Astrocyte of the cerebellum (primary cell): ENCODE results near the gene CCR6.

Source experiments
- DNase-seq: peaks from one replicate; pipeline ENCODE4 v3.0.0-alpha.2; 2011; ENCODE audit warnings: low read depth
- H3K4me3 ChIP-seq: 2 replicates; pipeline ENCODE4 v1.5.1; 2011; ENCODE audit warnings: mild to moderate bottlenecking, low read depth, low read length, moderate library complexity
- CTCF ChIP-seq: IDR thresholded peaks from 2 replicates; pipeline ENCODE4 v1.5.1; 2012; ENCODE audit warnings: low read length, low read depth, moderate library complexity, mild to moderate bottlenecking; ENCODE audit errors: missing control alignments
- in situ Hi-C: cut with HindIII; loops from 2 replicates; pipeline ENCODE4 v1.10.0; 2017; ENCODE audit warnings: low sequenced_read_pairs

The CCR6 gene

GRCh38 chr6:167093922-167094432 is 28.9 kb upstream of the CCR6 start:
- TF ChIP-seq CTCF: no peak
- in situ Hi-C loops: no loop called here
- H3K4me3 ChIP-seq: no peak overlapping the region
- DNase-seq: no peak

GRCh38 chr6:167094436-167094819 is 28.5 kb upstream of the CCR6 start:
- in situ Hi-C loops: no loop called here
- no peak for DNase-seq
- no peak for TF ChIP-seq CTCF
- no peak overlapping the region for H3K4me3 ChIP-seq

- DNase-seq: no peak
- in situ Hi-C loops: no loop called here
- H3K4me3 ChIP-seq: no peak overlapping the region
- TF ChIP-seq CTCF: no peak
Observed at GRCh38 chr6:167094820-167095637, 27.9 kb upstream of the CCR6 start.

GRCh38 chr6:167095888-167096287 is 27.0 kb upstream of the CCR6 start:
- TF ChIP-seq CTCF: no peak
- DNase-seq: no peak
- in situ Hi-C loops: no loop called here
- H3K4me3 ChIP-seq: no peak overlapping the region

- DNase-seq: no peak
- TF ChIP-seq CTCF: no peak
- in situ Hi-C loops: no loop called here
- H3K4me3 ChIP-seq: no peak overlapping the region
Observed at GRCh38 chr6:167096991-167097390, 25.9 kb upstream of the CCR6 start.

GRCh38 chr6:167097770-167098169 is 25.1 kb upstream of the CCR6 start:
- H3K4me3 ChIP-seq: no peak overlapping the region
- no peak for TF ChIP-seq CTCF
- DNase-seq: no peak
- in situ Hi-C loops: no loop called here
